Progenitor cell of endocrine pancreas (in vitro differentiated cells): ENCODE measurements around the gene ALKBH8. TPM values are rescaled to one million over a fixed set of nuclear protein-coding genes. Genes with fewer than 3 reads are reported as not detected.
"Not testable (repeated sequence)": the region's sequence is repeated elsewhere in the genome, so short reads cannot be mapped to it uniquely, and the experiment has no call there.

Experiments used
- DNase-seq: peaks from one replicate; pipeline ENCODE4 v3.0.0; 2021; ENCODE audit warnings: low spot score; ENCODE audit not compliant: unreplicated experiment
- H3K27ac Mint-ChIP-seq: 2 replicates; pipeline ENCODE4 v1.8.0; 2021; ENCODE audit warnings: mild to moderate bottlenecking, moderate library complexity, mixed read lengths
- H3K27me3 Mint-ChIP-seq: 2 replicates; pipeline ENCODE4 v1.8.0; 2021; ENCODE audit warnings: mixed read lengths
- H3K36me3 Mint-ChIP-seq: 2 replicates; pipeline ENCODE4 v1.8.0; 2022; ENCODE audit warnings: mixed read lengths; ENCODE audit not compliant: insufficient read depth
- H3K4me1 Mint-ChIP-seq: 2 replicates; pipeline ENCODE4 v1.8.0; 2021; ENCODE audit warnings: low read depth, mixed read lengths
- H3K4me3 Mint-ChIP-seq: 2 replicates; pipeline ENCODE4 v1.8.0; 2021; ENCODE audit warnings: low read depth, mild to moderate bottlenecking, moderate library complexity, mixed read lengths
- H3K9me3 Mint-ChIP-seq: 2 replicates; pipeline ENCODE4 v1.8.0; 2021; ENCODE audit warnings: low read depth, mixed read lengths
- CTCF ChIP-seq: fragments of 200-600 bp; sonication (generic); IDR thresholded peaks from one replicate; pipeline ENCODE4 v1.5.0; 2021; ENCODE audit warnings: antibody characterized with exemption, mild to moderate bottlenecking; ENCODE audit not compliant: unreplicated experiment
- total RNA-seq: library from RNA; stranded (reverse); gene quantifications from 2 replicates; pipeline ENCODE4 v1.2.1, GENCODE V29; 2021

ALKBH8 gene
- total RNA-seq, 1 donor from 2014 or later, result 6.9 TPM

DNA sequence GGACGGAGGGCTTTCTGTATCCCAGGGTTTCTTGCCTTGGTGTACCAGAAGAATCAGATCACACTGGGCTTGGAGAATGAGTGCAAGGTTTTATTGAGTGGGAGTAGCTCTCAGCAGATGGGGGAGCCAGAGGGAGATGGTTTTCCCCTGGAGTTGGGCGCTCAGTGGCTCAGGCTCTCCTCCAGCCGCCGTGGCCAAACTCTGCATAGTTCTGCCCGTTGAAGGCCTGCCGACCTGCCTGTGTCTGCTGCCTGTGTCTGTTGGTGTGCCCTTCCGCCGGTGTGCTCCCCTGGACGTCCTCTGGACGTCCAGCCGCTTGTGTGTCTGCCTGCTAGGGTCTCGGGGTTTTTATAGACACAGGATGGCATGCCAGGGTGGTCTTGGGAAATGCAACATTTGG is 4.5 kb upstream of the ALKBH8 start:
- Mint-ChIP-seq H3K36me3 (no peaks in the 10 kb centered on the region), H3K9me3 (no peaks in the 10 kb centered on the region), H3K27ac (no peak overlapping the region), H3K4me3 (no peak overlapping the region), H3K4me1 (peaks cover 10% of the 10 kb centered on the region), H3K27me3 (peaks cover 3% of the 10 kb centered on the region)
- no peak for DNase-seq
- no peak for TF ChIP-seq CTCF

DNA sequence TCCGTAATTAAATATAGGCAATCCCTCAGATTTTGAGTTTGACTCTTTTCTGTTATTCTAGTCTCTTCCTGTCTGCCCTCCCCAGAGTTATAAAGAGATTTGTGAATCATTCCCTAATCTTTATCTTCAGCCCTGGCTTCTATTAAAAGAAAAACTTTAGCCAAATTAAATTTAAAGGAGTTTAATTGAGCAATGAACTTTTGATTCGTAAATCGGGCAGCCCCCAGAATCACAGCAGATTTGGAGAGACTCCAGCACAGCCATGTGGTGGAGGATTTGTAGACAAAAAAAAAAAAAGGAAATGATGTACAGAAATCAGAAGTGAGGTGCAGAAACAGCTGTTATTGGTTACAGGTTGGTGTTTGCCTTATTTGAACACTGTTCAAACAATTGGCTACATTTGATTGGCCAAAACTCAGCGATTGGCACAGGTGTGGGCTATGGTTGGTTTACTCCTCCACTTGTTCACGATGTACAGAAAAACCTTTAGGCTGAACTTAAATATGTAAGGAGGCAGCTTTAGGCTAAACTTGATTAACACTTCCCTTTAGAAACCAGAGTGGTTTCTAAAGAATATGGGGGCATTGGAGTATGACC is 2.3 kb upstream of the ALKBH8 start:
- H3K9me3 Mint-ChIP-seq, result no peaks in the 10 kb centered on the region
- no peak overlapping the region for H3K27ac Mint-ChIP-seq
- TF ChIP-seq CTCF, result no peak
- H3K4me3 Mint-ChIP-seq, result no peak overlapping the region
- DNase-seq, result no peak
- peaks cover 14% of the 10 kb centered on the region for H3K4me1 Mint-ChIP-seq
- H3K27me3 Mint-ChIP-seq, result peaks cover 3% of the 10 kb centered on the region
- H3K36me3 Mint-ChIP-seq, result no peaks in the 10 kb centered on the region

GRCh38 chr11:107566569-107566968 is 1.0 kb upstream of the ALKBH8 start:
- no peak for DNase-seq
- Mint-ChIP-seq H3K36me3 (no peaks in the 10 kb centered on the region), H3K27me3 (peaks cover 3% of the 10 kb centered on the region), H3K27ac (no peak overlapping the region), H3K4me1 (peaks cover 14% of the 10 kb centered on the region), H3K9me3 (no peaks in the 10 kb centered on the region), H3K4me3 (peak overlapping the region; percentile 96)
- no peak for TF ChIP-seq CTCF

- not testable (repeated sequence) for H3K27me3 Mint-ChIP-seq, H3K36me3 Mint-ChIP-seq, H3K9me3 Mint-ChIP-seq, DNase-seq
- Mint-ChIP-seq H3K27ac (peak overlapping the region; percentile 85), H3K4me1 (peaks cover 14% of the 10 kb centered on the region), H3K4me3 (peak overlapping the region; percentile 96)
Measured at GRCh38 chr11:107565955-107566501, 493 bp upstream of the ALKBH8 start.

- H3K27ac Mint-ChIP-seq, result peak overlapping the region; percentile 85
- no peak for TF ChIP-seq CTCF
- no peaks in the 10 kb centered on the region for H3K9me3 Mint-ChIP-seq
- no peaks in the 10 kb centered on the region for H3K36me3 Mint-ChIP-seq
- H3K27me3 Mint-ChIP-seq, result peaks cover 3% of the 10 kb centered on the region
- peak overlapping the region; percentile 96 for H3K4me3 Mint-ChIP-seq
- H3K4me1 Mint-ChIP-seq, result peaks cover 14% of the 10 kb centered on the region
- no peak for DNase-seq
Measured at GRCh38 chr11:107564877-107565218, 687 bp downstream of the ALKBH8 start.

GRCh38 chr11:107563702-107564101 is 1.8 kb downstream of the ALKBH8 start:
- TF ChIP-seq CTCF, result peak; percentile 68
- Mint-ChIP-seq H3K9me3 (no peaks in the 10 kb centered on the region), H3K4me3 (peak overlapping the region; percentile 27), H3K27me3 (peaks cover 3% of the 10 kb centered on the region), H3K36me3 (peaks cover 2% of the 10 kb centered on the region), H3K4me1 (peaks cover 17% of the 10 kb centered on the region), H3K27ac (no peak overlapping the region)
- no peak for DNase-seq
